Measurements from ENCODE around the gene BASP1.

GRCh38 chr5:17294639-17295311, 77.3 kb downstream of the BASP1 start:
- TF ChIP-seq POLR2A (IDR thresholded peaks at IDR 0.05; ENCODE audit: low read depth, low read length) (no peak), SPI1 (IDR thresholded peaks at IDR 0.05; ENCODE audit: low read depth, low read length) (no peak), POLR2AphosphoS5 (IDR thresholded peaks at IDR 0.05; ENCODE audit: low read depth, low read length) (no peak)
